Testis (tissue), 3 donors: ENCODE results near the gene PRPS2. TPM values are rescaled to one million over a fixed set of nuclear protein-coding genes. Genes with fewer than 3 reads are reported as not detected.

Experiments
- DNase-seq: peaks from one replicate; pipeline ENCODE4 v3.0.0-alpha.2; 2019
- H3K27ac ChIP-seq, 2 donors: fragments of 200-600 bp; sonication (generic); one replicate each; pipeline ENCODE4 v1.5.1; 2019
- H3K27me3 ChIP-seq: fragments of 200-600 bp; sonication (generic); one replicate; pipeline ENCODE4 v1.5.1; 2019
- H3K36me3 ChIP-seq: fragments of 200-600 bp; sonication (generic); one replicate; pipeline ENCODE4 v1.5.1; 2017; ENCODE audit warnings: low read depth; ENCODE audit errors: missing control alignments
- H3K4me1 ChIP-seq: fragments of 200-600 bp; sonication (generic); one replicate; pipeline ENCODE4 v1.5.1; 2019
- H3K4me3 ChIP-seq, 2 donors: fragments of 200-600 bp; sonication (generic); one replicate each; pipeline ENCODE4 v1.5.1; 2017 to 2019
- H3K9me3 ChIP-seq: fragments of 200-600 bp; sonication (generic); one replicate; pipeline ENCODE4 v1.5.1; 2017
- POLR2A ChIP-seq: fragments of 450-650 bp; IDR thresholded peaks from one replicate; pipeline ENCODE4 v1.6.1; 2017; ENCODE audit warnings: antibody characterized with exemption, mild to moderate bottlenecking, moderate library complexity
- WGBS, 2 donors: methylation state at CpG; one replicate each; pipeline ENCODE4 v1.1.5; 2018; 5-methylcytosine and 5-hydroxymethylcytosine counted together
- intact Hi-C: fragments of 100-400 bp; cut with DNase I; formaldehyde crosslinking; loops from one replicate; pipeline ENCODE4 v1.15.1; 2023; ENCODE audit warnings: low total_unique reads
- polyA plus RNA-seq: library from polyadenylated mRNA; stranded (reverse); fragments of 350-450 nt; fragmentation: Illumina TruSeq; extraction: RNeasy Lipid Tissue Mini Kit (QIAGEN cat#74804); gene quantifications from one replicate; pipeline ENCODE4 v1.2.3, GENCODE V29; 2014; ENCODE audit warnings: low read depth, low replicate concordance; ENCODE audit not compliant: insufficient read depth
- total RNA-seq, 2 donors: library from RNA; depleted of rRNA; stranded (reverse); fragments of >200 nt; gene quantifications; one replicate each; pipeline ENCODE4 v1.2.3, GENCODE V29; 2016
- TF ChIP-seq, protein P1 (sequence below), 3 experiments: fragments of 450-650 bp in 2 of 3; fragments of 200-600 bp in 1 of 3; sonication (generic) in 1 of 3; IDR thresholded peaks; one replicate each; pipeline ENCODE4 v1.5.1; 2016 to 2019; ENCODE audit warnings: antibody characterized with exemption in 3 of 3, mild to moderate bottlenecking in 2 of 3, moderate library complexity in 1 of 3

Gene PRPS2
- total and polyA plus RNA-seq, 3 donors from 2014 or later = 224 to 693 (median 331) TPM

DNA sequence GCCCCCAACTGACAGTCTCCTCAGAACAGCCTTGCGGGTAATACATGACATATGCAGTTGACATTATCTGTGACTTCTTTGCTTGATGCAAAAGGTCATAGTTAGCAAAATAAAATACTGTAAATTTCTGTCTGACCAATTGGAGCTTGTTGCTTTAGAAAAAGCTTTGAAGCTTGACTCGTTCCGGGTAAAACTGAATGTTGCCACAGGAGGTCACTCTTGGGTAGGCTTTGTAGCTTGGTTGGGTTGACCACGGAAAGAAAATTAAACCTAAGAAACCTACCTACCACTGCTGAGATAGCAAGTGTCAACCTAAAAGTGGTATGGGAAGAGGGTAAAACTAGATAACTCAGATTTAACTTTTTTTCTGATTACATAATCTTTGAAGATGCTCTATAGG lies 23.2 kb downstream of the PRPS2 start:
- no peak for TF ChIP-seq POLR2A
- TF ChIP-seq, protein P1, sequence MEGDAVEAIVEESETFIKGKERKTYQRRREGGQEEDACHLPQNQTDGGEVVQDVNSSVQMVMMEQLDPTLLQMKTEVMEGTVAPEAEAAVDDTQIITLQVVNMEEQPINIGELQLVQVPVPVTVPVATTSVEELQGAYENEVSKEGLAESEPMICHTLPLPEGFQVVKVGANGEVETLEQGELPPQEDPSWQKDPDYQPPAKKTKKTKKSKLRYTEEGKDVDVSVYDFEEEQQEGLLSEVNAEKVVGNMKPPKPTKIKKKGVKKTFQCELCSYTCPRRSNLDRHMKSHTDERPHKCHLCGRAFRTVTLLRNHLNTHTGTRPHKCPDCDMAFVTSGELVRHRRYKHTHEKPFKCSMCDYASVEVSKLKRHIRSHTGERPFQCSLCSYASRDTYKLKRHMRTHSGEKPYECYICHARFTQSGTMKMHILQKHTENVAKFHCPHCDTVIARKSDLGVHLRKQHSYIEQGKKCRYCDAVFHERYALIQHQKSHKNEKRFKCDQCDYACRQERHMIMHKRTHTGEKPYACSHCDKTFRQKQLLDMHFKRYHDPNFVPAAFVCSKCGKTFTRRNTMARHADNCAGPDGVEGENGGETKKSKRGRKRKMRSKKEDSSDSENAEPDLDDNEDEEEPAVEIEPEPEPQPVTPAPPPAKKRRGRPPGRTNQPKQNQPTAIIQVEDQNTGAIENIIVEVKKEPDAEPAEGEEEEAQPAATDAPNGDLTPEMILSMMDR (IDR thresholded peaks at IDR 0.05) = peak in 1 of 3 experiments; percentile 13

DNA sequence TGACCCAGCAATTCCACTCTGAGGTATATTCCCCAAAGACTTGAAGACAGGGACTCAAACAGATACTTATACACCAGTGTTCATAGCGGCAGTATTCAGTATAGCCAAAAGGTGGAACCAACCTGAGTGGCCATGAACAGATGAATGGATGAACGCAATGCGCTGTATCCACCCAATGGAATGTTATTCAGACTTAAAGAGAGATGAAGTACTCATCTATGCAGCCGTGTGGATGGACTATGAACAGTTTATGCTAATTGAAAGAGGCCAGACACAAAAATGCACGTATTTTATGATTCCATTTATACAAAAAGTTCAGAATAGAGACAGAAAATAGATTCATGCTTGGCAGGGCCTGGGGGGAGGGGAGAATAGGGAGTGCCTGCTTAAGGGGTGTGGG lies 26.3 kb downstream of the PRPS2 start:
- no peaks in the 10 kb centered on the region for H3K9me3 ChIP-seq
- 64 to 90% methylated on average over 5 of the region's 5 CpGs for WGBS, 2 donors
- intact Hi-C loops = no loop called here

More for the DNA sequence above, 23.2 kb downstream of the PRPS2 start:
- H3K36me3 ChIP-seq = no peaks in the 10 kb centered on the region
- H3K4me3 ChIP-seq = no peak overlapping the region
- H3K9me3 ChIP-seq = no peaks in the 10 kb centered on the region
- H3K4me1 ChIP-seq = no peaks in the 10 kb centered on the region
- 32% methylated on average over 4 of the region's 4 CpGs for WGBS, 2 donors
- no peak overlapping the region for H3K27ac ChIP-seq
- DNase-seq = no peak
- intact Hi-C loops = no loop called here
- no peaks in the 10 kb centered on the region for H3K27me3 ChIP-seq

DNA sequence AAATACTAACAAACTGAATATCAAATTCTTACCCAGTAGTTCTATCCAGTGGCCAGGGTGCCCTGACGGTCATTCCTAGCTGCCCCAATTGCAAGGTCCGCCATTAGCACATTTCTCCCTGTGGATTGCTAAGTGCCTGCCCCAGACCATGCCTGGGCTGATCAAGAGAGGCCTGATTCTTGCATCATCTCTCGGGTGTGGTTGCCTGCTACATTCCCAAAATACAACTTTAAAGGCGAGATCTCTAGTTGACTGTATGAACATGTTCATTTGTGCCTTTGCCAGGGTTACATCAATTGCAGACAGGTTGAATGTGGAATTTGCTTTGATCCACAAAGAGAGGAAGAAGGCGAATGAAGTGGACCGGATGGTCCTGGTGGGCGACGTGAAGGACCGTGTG lies 28.0 kb downstream of the PRPS2 start:
- no peaks in the 10 kb centered on the region for H3K36me3 ChIP-seq
- intact Hi-C loops = no loop called here
- no peaks in the 10 kb centered on the region for H3K27me3 ChIP-seq
- DNase-seq = no peak
- no peaks in the 10 kb centered on the region for H3K4me1 ChIP-seq
- H3K9me3 ChIP-seq = no peaks in the 10 kb centered on the region
- H3K4me3 ChIP-seq = no peak overlapping the region
- 92 to 100% methylated on average over 2 to 9 of the region's 9 CpGs for WGBS, 2 donors
- TF ChIP-seq, protein P1 (IDR thresholded peaks at IDR 0.05) = no peak
- no peak for TF ChIP-seq POLR2A
- H3K27ac ChIP-seq = no peak overlapping the region

More for the DNA sequence above, 26.3 kb downstream of the PRPS2 start:
- DNase-seq = no peak
- Histone ChIP-seq H3K27ac (no peak overlapping the region), H3K36me3 (no peaks in the 10 kb centered on the region), H3K4me1 (no peaks in the 10 kb centered on the region), H3K27me3 (no peaks in the 10 kb centered on the region), H3K4me3 (no peak overlapping the region)
- no peak for TF ChIP-seq POLR2A
- TF ChIP-seq, protein P1 (IDR thresholded peaks at IDR 0.05) = no peak

DNA sequence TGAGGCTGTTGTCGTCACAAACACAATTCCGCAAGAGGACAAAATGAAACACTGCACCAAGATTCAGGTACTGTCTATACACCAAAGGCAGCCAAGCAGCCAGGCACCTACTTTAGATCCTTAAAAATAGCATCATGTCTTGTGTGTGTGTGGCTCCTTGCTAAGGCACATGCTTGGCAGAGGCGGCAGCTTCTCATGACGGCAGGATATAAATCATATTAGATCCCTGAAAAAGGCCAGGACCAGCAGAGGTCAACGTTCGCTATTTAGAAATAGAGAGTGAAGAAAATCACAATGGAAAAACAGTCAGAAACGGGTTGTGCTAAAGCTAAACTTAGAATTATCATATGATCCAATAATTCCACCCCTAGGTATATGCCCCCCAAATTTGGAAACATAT lies 29.5 kb downstream of the PRPS2 start:
- Histone ChIP-seq H3K27me3 (no peaks in the 10 kb centered on the region), H3K4me1 (no peaks in the 10 kb centered on the region), H3K27ac (no peak overlapping the region), H3K9me3 (no peaks in the 10 kb centered on the region), H3K4me3 (no peak overlapping the region), H3K36me3 (no peaks in the 10 kb centered on the region)
- TF ChIP-seq, protein P1 (IDR thresholded peaks at IDR 0.05) = no peak
- no peak for TF ChIP-seq POLR2A
- DNase-seq = no peak
- intact Hi-C loops = no loop called here
- 78 to 92% methylated on average over 7 of the region's 7 CpGs for WGBS, 2 donors

DNA sequence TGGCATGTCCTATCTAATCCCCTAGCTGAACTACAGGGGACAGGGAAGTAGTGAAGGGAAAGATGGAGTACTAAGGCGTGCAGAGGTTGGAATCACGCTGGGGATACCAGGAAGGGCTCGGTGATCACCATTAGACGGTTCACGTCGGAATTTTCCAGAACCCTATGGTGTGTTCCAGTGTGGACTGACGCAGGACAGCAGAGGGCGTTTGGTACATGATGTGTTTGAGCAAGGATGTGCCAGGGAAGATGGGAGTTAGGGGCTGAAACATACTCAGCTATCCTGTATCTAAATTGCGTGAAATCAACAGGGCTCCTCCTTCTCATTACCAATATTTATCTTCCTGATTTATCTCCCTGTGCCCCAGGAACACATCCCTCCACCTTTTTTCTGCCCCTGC lies 33.7 kb downstream of the PRPS2 start:
- Histone ChIP-seq H3K4me3 (no peak overlapping the region), H3K4me1 (no peaks in the 10 kb centered on the region), H3K9me3 (no peaks in the 10 kb centered on the region), H3K27ac (no peak overlapping the region), H3K36me3 (no peaks in the 10 kb centered on the region), H3K27me3 (no peaks in the 10 kb centered on the region)
- 72 to 96% methylated on average over 8 to 9 of the region's 9 CpGs for WGBS, 2 donors
- intact Hi-C loops = no loop called here
- TF ChIP-seq, protein P1 (IDR thresholded peaks at IDR 0.05) = no peak
- no peak for TF ChIP-seq POLR2A
- no peak for DNase-seq
